Activated CD4-positive, alpha-beta T cell treated with anti-CD3 and anti-CD28 coated beads, Interleukin-2, amount 10 ng/mL, durations not matched to agents 7 days and 5 days (primary cell): Measurements from ENCODE around the gene PRDM2. TPM values are rescaled to one million over a fixed set of nuclear protein-coding genes. Genes with fewer than 3 reads are reported as not detected.

Source experiments
- CTCF ChIA-PET: fragments of 350-600 bp; sonication (Branson Sonifier 250); formaldehyde crosslinking; loops from one replicate; lab custom pipeline; 2021; ENCODE audit warnings: antibody characterized with exemption; lab: Charles Lee
- POLR2A ChIA-PET: fragments of 350-600 bp; sonication (Branson Sonifier 250); formaldehyde crosslinking; loops from one replicate; lab custom pipeline; 2021; ENCODE audit warnings: antibody characterized with exemption; lab: Charles Lee
- DNase-seq: peaks from one replicate; pipeline ENCODE4 v3.0.0-alpha.2; 2020
- H3K27ac Mint-ChIP-seq: one replicate; pipeline ENCODE4 v1.8.0; 2021; ENCODE audit warnings: mild to moderate bottlenecking, moderate library complexity, mixed read lengths
- H3K27me3 Mint-ChIP-seq: one replicate; pipeline ENCODE4 v1.8.0; 2021; ENCODE audit warnings: mixed read lengths
- H3K36me3 Mint-ChIP-seq: one replicate; pipeline ENCODE4 v1.8.0; 2021; ENCODE audit warnings: low read depth, mixed read lengths
- H3K4me1 Mint-ChIP-seq: one replicate; pipeline ENCODE4 v1.8.0; 2021; ENCODE audit warnings: mixed read lengths
- H3K4me3 Mint-ChIP-seq: one replicate; pipeline ENCODE4 v1.8.0; 2021; ENCODE audit warnings: mild to moderate bottlenecking, moderate library complexity, mixed read lengths
- H3K9me3 Mint-ChIP-seq: one replicate; pipeline ENCODE4 v1.8.0; 2021; ENCODE audit warnings: mixed read lengths
- total RNA-seq, 2 experiments: library from RNA; stranded (reverse); gene quantifications; one replicate each; pipeline ENCODE4 v1.2.3, GENCODE V29; 2021

Gene PRDM2
- total RNA-seq, 2 experiments from 2014 or later = 57.7 to 63.1 TPM

DNA sequence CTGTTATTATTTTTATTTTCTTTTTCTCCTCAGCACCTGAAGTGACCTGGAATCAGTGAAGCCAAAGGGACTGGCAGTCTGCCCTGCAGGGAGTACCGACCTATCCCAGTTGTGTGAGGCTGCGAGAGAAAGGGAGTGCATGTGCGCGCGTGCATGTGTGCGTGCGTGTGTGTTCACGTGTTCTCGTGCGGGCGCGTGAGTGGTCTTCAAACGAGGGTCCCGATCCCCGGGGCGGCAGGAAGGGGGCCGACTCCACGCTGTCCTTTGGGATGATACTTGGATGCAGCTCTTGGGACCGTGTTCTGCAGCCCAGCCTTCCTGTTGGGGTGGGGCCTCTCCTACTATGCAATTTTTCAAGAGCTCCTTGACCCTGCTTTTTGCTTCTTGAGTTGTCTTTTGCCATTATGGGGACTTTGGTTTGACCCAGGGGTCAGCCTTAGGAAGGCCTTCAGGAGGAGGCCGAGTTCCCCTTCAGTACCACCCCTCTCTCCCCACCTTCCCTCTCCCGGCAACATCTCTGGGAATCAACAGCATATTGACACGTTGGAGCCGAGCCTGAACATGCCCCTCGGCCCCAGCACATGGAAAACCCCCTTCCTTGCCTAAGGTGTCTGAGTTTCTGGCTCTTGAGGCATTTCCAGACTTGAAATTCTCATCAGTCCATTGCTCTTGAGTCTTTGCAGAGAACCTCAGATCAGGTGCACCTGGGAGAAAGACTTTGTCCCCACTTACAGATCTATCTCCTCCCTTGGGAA, 123.3 kb downstream of the PRDM2 start:
- ChIA-PET POLR2A (no interaction called here), CTCF (interaction anchor here (1.0 kb wide), 1 partner anchor 9 kb away, joined by 4 read pairs; no protein-coding TSS in a partner anchor)
- Mint-ChIP-seq H3K4me3 (no peak overlapping the region), H3K36me3 (no peaks in the 10 kb centered on the region), H3K4me1 (no peaks in the 10 kb centered on the region), H3K27ac (no peak overlapping the region), H3K9me3 (no peaks in the 10 kb centered on the region), H3K27me3 (no peaks in the 10 kb centered on the region)
- no peak for DNase-seq

DNA sequence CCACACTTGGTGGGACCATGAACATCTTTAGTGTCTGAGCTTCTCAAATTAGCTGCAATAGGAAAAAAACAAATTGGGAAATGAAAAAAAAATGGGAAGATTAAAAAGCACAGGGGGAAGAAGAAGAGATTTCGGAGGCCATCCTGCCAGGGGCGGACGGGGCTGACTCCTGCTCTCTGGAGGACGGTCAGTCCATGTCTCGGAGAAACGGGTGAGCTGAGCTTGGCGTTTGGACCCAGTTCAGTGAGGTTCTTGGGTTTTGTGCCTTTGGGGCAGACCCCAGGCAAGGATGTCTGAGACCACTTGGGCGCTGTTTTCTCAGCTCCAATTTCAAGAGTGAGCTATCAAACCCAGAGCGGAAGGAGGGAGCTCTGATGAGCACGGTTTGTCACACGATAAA, 123.9 kb downstream of the PRDM2 start:
- Mint-ChIP-seq H3K36me3 (no peaks in the 10 kb centered on the region), H3K4me3 (no peak overlapping the region), H3K4me1 (no peaks in the 10 kb centered on the region), H3K27me3 (no peaks in the 10 kb centered on the region), H3K9me3 (no peaks in the 10 kb centered on the region), H3K27ac (no peak overlapping the region)
- ChIA-PET CTCF (interaction anchor here (1.0 kb wide), 1 partner anchor 10 kb away, joined by 4 read pairs; no protein-coding TSS in a partner anchor), POLR2A (no interaction called here)
- no peak for DNase-seq

DNA sequence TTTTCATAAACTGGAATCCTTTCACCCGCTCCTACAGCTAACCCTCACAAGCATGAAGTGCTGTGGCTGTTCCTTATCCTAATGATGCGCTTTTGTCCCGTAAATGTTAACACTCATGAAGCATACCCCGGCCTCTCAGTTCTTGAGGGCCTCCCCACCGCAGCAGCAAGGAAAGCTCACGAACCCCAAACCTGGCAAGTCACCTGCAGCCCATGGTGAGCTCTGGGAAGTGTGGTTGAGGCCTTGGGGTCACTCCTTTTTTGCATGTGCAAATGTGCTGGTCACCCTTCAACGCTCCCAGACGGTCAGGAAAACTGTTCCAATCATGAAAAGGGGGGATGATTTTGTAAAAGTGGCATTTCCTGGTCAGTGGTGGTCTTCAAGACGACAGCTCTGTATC, 124.6 kb downstream of the PRDM2 start:
- CTCF ChIA-PET = interaction anchor here (1.0 kb wide), 1 partner anchor 11 kb away, joined by 4 read pairs; no protein-coding TSS in a partner anchor
- H3K36me3 Mint-ChIP-seq = no peaks in the 10 kb centered on the region
- no peak for DNase-seq
- no peaks in the 10 kb centered on the region for H3K9me3 Mint-ChIP-seq
- H3K27ac Mint-ChIP-seq = no peak overlapping the region
- no peaks in the 10 kb centered on the region for H3K4me1 Mint-ChIP-seq
- POLR2A ChIA-PET = no interaction called here
- no peak overlapping the region for H3K4me3 Mint-ChIP-seq
- H3K27me3 Mint-ChIP-seq = no peaks in the 10 kb centered on the region

DNA sequence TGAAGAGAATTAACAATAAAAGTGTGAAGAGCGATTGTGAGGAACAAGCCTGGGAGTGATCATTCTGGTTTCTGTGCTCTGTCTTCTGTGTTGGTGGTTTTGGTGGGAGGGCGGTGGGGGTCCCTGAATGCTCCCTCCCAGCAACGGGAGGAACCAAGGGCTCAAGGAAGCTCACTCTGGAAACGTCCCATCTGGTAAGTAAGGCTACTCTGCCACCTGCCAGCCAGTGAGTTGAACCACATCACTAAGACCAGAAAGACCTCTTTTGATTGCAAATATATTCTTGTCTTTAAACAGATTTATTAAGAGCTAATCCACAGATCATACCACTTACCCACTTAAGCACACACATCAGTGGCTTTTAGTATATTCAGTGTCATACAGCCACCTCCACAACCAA, 125.0 kb downstream of the PRDM2 start:
- Mint-ChIP-seq H3K4me3 (no peak overlapping the region), H3K36me3 (no peaks in the 10 kb centered on the region), H3K4me1 (no peaks in the 10 kb centered on the region), H3K27me3 (no peaks in the 10 kb centered on the region), H3K9me3 (no peaks in the 10 kb centered on the region), H3K27ac (no peak overlapping the region)
- no peak for DNase-seq
- ChIA-PET CTCF (no interaction called here), POLR2A (no interaction called here)

DNA sequence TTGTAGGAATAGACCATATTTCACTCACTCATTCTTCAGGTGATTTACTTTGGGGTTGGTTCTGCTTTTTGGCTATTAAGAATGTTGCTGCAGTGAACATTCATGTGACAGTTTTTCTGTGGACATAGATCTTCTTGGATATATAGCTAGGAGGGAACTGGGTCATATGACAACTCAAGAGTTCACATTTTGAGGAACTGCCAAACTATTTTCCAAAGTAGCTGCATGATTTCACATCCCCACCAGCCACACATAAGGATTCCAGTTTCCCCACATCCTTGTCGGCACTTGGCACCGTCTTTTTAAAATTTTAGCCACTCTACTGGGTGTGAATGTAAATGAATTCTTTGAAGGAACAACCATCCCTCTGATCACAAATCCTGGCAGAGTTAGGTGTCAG, 126.0 kb downstream of the PRDM2 start:
- Mint-ChIP-seq H3K27me3 (no peaks in the 10 kb centered on the region), H3K4me3 (no peak overlapping the region), H3K27ac (no peak overlapping the region), H3K4me1 (no peaks in the 10 kb centered on the region), H3K36me3 (no peaks in the 10 kb centered on the region), H3K9me3 (no peaks in the 10 kb centered on the region)
- no peak for DNase-seq
- CTCF ChIA-PET = no interaction called here
- POLR2A ChIA-PET = no interaction called here

DNA sequence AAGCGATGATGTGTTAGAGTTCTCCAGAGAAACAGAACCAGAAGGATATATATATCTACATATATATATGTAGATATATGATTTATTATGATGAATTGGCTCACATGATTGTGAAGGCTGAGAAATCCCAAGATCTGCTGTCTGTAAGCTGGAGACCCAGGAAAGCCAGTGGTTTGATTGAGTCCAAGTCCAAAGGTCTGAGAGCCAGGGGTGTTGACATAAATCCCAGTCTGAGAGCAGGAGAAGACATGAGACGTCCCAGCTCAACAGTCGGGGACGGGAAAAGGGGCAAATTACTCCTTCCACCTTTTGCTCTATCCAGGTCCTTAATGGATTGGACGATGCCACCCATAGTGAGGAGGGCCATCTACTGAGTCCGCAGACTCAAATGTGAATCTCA, 126.6 kb downstream of the PRDM2 start:
- no peaks in the 10 kb centered on the region for H3K9me3 Mint-ChIP-seq
- no peaks in the 10 kb centered on the region for H3K4me1 Mint-ChIP-seq
- no peak overlapping the region for H3K27ac Mint-ChIP-seq

DNA sequence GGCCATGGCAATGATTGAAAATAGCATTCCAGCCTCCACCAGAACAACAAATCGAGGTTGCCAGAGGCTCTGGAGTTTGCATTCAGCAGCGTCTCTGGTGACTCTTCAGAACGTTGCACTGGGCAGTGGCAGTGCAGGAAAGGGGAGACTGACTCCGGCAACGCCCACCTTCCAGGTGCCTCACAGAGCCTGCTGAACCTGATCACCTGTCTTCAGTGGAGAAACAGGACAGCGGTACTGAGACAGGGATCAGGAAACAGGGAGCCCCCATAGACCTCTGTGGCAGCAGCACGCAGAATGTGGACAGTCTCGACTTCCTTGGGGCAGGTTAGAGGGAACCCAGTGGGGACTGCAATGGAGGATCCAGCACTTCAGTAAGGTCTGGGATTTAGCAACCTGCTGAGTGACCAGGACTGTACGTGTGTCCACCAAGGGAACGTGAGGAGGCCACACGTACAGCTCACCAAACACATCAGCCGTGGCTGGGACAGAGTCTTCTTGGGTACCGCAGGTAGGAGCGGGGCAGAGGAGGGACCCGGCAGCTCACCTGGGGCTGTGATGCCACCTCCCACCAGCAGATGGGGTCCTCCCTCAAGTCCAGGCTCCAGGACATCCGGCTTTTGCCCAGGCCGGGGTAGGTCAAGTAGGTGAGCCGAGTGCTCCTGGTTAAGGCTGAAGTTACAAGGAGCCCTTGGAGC, 128.6 kb downstream of the PRDM2 start:
- Mint-ChIP-seq H3K4me1 (no peaks in the 10 kb centered on the region), H3K4me3 (no peak overlapping the region), H3K27ac (no peak overlapping the region), H3K27me3 (no peaks in the 10 kb centered on the region), H3K9me3 (no peaks in the 10 kb centered on the region), H3K36me3 (no peaks in the 10 kb centered on the region)
- ChIA-PET POLR2A (no interaction called here), CTCF (interaction anchor here (0.6 to 1.3 kb wide), 2 partner anchors 10 to 135 kb away, joined by 3 read pairs; no protein-coding TSS in a partner anchor)
- peak; percentile 22 for DNase-seq

More for the DNA sequence above, 126.6 kb downstream of the PRDM2 start:
- DNase-seq = no peak
- Mint-ChIP-seq H3K4me3 (no peak overlapping the region), H3K27me3 (no peaks in the 10 kb centered on the region), H3K36me3 (no peaks in the 10 kb centered on the region)
- ChIA-PET POLR2A (no interaction called here), CTCF (no interaction called here)

DNA sequence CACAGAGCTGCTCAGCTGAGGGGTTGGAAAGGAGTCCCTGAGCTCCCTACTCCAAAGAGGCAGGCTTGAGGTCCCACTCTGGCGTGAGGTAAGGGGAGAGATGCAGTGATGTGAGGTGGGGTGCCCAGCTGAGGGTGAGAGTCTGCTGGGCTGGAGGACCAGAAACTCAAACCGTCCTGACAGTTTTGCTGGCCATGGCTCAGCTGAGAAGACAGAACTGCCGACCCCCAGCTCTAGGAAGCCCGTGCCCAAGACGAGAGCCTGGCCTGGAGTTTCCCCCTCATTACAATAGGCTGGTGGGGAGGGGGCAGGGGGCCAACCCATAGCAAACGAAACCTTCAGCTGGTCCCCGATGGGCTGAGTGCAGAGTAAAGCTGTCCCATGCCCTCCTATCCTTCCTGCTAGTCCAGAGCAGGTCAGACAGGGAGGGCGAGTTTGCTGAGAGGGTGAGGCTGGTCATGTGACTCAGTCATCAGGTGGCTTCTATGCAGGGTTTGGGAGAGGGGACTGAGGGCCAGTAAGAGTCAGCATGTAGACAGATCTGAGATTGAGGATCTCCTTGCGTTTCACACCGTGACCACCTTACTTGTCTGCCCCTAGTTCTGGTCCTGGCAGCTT, 129.3 kb downstream of the PRDM2 start:
- POLR2A ChIA-PET = no interaction called here
- no peaks in the 10 kb centered on the region for H3K36me3 Mint-ChIP-seq
- no peaks in the 10 kb centered on the region for H3K9me3 Mint-ChIP-seq
- H3K4me3 Mint-ChIP-seq = no peak overlapping the region
- H3K27ac Mint-ChIP-seq = no peak overlapping the region
- H3K4me1 Mint-ChIP-seq = no peaks in the 10 kb centered on the region
- H3K27me3 Mint-ChIP-seq = no peaks in the 10 kb centered on the region
- CTCF ChIA-PET = interaction anchor here (1.3 kb wide), 1 partner anchor 11 kb away, joined by 3 read pairs; no protein-coding TSS in a partner anchor
- no peak for DNase-seq

DNA sequence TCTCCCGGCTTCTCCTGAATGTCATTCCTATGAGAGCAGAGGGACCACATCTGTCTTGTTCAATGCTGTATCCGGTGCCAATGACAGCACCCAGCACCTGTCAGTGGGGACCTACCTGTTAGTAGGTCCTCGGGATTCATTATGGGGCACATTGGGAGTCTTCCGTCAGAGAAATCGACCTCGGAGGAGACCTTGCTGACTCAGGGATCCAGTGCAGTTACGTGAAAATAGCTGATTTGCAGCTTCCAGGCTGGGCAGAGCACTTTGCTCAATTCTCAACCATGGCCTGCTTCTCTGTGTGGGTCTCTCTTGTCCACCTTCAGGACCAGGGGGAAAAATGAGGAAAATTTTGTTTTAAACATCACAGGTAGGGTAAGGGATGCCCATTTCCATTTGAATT, 130.2 kb downstream of the PRDM2 start:
- H3K4me3 Mint-ChIP-seq = no peak overlapping the region
- no peaks in the 10 kb centered on the region for H3K27me3 Mint-ChIP-seq
- H3K9me3 Mint-ChIP-seq = no peaks in the 10 kb centered on the region
- H3K4me1 Mint-ChIP-seq = no peaks in the 10 kb centered on the region
- DNase-seq = no peak
- ChIA-PET POLR2A (interaction anchor here (0.6 kb wide), 1 partner anchor 10 kb away, joined by 4 read pairs; no protein-coding TSS in a partner anchor), CTCF (no interaction called here)
- H3K27ac Mint-ChIP-seq = no peak overlapping the region
- no peaks in the 10 kb centered on the region for H3K36me3 Mint-ChIP-seq

DNA sequence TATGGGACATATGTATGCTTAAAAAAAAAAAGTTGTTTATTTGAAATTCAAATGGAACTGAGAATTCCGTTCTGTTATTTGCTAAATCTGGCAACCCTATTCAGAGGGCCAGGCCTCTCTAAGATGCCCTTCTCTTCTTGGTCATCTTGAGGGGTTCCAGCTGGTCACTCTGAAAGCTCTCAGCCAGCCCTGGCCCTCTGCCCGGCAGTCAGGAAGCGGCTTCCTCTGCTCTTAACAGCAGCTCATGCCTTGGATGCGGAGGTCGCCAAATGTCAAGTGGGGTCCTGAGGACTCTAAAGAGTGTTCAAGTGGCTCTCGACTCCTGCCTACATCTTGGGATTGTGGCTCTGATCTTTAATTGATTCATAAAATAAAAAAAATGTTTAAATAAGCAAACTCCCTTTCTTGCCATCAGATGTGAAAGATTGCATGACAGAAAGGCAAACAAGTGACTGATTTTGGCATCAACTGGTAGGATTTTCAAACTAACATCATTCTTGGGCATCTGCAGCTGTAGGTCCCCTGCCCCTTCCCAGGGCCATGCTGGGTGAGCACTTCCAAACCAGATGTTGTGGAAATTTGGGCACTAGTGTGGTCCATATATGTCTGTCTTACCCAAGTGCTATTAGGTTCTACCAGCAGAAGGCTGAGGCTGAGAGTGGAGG, 130.8 kb downstream of the PRDM2 start:
- Mint-ChIP-seq H3K36me3 (no peaks in the 10 kb centered on the region), H3K4me3 (no peak overlapping the region), H3K27me3 (no peaks in the 10 kb centered on the region), H3K4me1 (no peaks in the 10 kb centered on the region), H3K27ac (no peak overlapping the region), H3K9me3 (no peaks in the 10 kb centered on the region)
- CTCF ChIA-PET = no interaction called here
- DNase-seq = no peak
- POLR2A ChIA-PET = no interaction called here

DNA sequence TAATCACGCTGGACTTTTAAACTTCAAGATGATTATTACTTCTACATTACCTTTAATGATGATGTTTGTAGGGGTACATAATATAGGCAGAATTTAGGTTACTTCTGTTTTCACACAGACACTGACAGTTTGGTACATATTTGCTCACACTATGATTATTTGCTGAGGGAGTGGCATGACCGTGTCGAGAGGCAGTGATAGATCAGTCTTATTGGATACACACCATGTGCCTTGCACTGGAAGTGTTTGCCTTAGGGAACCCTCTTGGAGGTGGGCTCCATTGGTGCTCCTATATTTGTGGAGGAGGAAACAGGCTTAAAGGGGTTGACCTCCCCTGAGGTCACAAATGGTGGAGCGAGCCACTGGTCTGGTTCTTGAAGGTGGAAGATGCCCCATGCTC, 132.1 kb downstream of the PRDM2 start:
- CTCF ChIA-PET = no interaction called here
- Mint-ChIP-seq H3K36me3 (no peaks in the 10 kb centered on the region), H3K27ac (no peak overlapping the region), H3K4me1 (no peaks in the 10 kb centered on the region), H3K27me3 (peaks cover 2% of the 10 kb centered on the region), H3K4me3 (no peak overlapping the region), H3K9me3 (no peaks in the 10 kb centered on the region)
- DNase-seq = no peak
- POLR2A ChIA-PET = no interaction called here

DNA sequence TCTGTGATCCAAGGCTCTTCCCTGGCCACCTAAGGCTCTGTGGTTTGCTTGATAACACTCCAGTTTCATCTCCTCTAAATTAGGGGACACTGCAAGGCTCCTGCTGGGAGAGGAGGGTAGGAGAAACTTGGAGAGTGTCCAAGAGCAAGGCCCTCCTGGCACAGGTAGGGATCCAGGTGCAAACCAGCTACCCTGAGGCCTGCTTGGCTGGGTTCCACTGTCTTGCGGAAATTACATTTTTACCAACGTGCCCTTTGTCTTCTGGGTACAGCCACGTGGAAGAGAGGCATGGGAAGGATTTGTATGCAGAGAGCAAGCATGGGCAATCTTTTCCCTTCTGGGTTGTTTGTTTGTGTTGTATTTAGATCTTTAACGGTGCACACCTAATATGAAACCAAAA, 132.5 kb downstream of the PRDM2 start:
- H3K9me3 Mint-ChIP-seq = no peaks in the 10 kb centered on the region
- H3K4me1 Mint-ChIP-seq = no peaks in the 10 kb centered on the region
- peaks cover 2% of the 10 kb centered on the region for H3K27me3 Mint-ChIP-seq
- POLR2A ChIA-PET = no interaction called here
- no peaks in the 10 kb centered on the region for H3K36me3 Mint-ChIP-seq
- H3K27ac Mint-ChIP-seq = no peak overlapping the region
- H3K4me3 Mint-ChIP-seq = no peak overlapping the region
- CTCF ChIA-PET = no interaction called here
- no peak for DNase-seq

DNA sequence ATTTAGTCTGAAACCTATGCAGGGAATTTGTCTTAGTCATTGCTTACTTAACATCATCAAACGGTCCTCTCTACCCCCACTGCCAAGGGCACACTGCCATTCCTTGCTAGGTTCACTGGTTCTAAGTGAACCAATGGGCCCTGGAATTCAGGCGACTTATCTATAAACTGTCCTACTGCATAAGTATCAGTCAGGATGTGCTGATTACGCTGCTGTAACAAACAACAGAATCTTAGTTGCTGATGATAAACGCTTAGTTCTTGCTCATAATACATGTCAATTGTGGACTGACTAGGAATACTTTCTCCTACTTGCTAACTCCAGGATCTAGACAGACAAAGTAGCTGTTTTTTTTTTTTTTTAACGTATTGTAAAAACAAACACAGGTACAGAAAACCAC, 136.1 kb downstream of the PRDM2 start:
- no peak for DNase-seq
- POLR2A ChIA-PET = no interaction called here
- Mint-ChIP-seq H3K4me1 (no peaks in the 10 kb centered on the region), H3K27me3 (peaks cover 8% of the 10 kb centered on the region), H3K27ac (no peak overlapping the region), H3K4me3 (no peak overlapping the region), H3K9me3 (no peaks in the 10 kb centered on the region), H3K36me3 (no peaks in the 10 kb centered on the region)
- CTCF ChIA-PET = no interaction called here
